GM19035 (cell line): Measurements from ENCODE around the gene HTR4.
A peak's percentile ranks its signal among the peaks of the same experiment; 100 is the strongest.
"Not testable (repeated sequence)": the region's sequence is repeated elsewhere in the genome, so short reads cannot be mapped to it uniquely, and the experiment has no call there.

Source experiments
- ATAC-seq: cut with Tn5 transposase; IDR thresholded peaks from one replicate; pipeline ENCODE4 v1.9.1; 2021; ENCODE audit not compliant: unreplicated experiment

The HTR4 gene

DNA sequence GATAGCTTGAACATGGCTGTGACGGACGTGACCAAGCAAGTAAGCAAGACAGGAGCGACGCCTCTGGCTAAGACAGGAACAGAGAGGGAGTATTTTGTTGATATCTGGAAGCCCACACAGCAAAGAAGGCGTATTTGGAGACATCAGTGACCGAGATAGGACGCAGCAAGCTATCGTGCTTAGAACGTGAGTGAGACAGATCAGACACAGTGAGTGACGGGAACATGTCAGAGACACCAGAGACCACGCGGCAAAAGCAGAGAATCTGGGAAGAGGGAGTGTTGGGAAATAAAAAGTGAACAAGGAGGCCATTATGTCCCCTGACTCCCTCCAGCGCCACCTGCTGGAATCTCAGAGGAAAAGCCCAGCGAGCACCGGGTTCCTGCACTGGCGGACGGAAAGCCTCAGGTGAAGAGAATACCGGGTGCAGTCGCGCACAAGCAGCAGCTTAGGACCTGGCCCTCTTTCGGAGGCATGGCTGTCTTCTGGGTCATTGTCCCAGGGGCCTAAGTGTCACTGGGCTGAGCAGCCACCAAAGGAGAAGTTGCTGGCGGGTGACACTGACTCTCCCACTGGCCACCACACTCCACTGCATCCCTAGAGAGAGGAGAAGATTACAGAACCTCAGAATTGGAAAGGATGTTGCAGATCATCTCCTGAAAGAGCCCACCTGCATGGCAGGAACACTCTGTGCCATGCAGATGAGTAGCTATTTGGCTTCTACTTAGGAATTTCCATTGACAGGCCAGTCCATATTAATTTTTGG lies 171.4 kb downstream of the HTR4 start:
- ATAC-seq = peak; percentile 91

DNA sequence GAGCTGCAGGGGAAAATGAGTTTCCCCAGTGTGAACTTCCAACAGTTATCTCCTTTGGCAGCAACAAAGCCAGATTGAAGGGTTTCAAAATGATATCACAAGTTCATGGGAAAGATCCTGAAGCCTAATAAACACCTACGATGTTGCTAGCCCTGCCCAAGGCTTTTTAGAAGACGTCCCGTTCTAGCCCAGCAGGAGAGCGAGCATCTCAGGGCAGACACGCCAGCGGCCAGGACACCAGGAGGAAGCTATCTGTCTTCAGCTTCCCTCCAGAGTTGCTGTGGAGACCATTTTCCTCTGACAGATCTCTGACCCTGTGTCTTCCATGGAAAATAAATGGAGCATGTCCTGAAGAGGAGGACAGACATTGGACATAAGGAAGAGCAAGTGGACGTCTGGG lies 172.1 kb downstream of the HTR4 start:
- ATAC-seq = no peak

DNA sequence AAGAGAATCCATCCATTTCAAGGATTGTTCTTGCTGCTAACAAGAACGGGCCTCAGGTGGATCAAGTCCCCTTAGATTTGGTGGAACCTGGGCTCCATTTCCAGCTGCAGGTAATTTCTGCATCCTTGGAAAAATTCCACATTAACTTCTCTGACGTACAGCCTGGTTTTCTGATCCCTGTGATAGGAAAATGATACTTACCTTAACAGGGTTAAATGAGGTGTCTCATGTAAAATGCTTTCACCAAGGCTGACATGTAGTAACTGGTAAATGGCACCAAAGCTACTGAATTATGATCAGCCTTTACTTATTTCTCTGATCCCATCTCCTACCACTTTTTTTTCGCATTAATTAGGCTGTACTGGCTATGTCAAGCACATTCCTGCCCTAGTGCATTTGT lies 176.9 kb downstream of the HTR4 start:
- no peak for ATAC-seq

DNA sequence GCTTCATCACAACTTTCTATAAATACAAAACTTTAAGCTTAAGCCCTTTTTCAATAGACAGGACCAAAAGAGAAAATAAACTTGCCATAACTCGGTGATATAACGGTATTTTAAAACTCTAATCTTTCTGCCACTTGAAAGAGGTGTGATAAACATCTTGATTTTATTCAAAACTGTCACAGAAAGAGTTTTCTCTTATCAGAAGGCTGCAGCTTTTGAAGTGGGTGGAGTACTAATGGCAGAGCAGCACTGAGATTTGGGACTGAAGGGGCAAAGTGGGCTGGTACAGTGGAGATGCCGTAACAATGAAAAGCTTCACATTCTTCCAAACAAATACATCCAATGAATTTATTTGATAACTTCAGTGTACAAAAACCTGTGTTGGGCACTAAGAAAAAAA lies 178.0 kb downstream of the HTR4 start:
- no peak for ATAC-seq

DNA sequence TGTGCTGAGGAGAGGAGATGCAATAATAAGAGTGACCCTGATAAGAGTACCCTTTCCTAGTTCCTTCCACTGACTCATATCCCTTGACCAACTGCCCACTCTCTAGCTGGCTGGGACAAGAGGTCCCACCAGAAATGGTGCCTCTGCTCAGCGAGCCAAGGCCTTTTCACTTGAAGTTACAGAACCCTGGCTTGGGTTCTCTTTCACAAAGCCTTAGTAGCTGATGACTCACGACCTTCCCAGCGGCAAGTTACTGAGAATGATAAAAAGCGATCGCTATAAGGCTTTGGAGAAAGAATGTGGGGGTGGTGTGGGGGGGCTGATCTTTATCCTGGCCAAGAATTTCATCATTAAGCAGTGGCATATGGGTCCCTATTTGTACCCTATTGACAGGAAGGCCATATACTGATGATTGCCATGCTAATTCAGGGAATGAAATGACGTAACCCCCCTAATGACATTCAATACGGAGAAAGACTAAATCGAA lies 180.3 kb downstream of the HTR4 start:
- no peak for ATAC-seq

DNA sequence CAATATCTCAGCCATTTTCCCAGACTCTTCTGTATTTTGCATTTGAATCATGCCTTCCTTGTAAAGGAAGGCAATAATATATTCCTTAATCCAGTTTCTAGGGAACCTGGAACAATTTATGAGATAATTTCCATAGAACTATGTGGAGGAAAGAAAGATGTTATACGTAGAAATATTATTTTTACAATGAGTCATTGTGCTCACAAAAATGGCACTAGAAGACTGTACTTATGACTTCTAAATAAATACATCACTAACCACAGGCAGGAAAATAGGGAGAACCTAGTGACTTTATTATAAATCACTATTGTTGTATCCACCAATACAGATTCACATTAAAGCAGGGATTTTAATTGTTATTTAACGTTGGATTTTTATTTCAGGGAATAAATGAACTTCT lies 182.9 kb downstream of the HTR4 start:
- ATAC-seq = no peak

DNA sequence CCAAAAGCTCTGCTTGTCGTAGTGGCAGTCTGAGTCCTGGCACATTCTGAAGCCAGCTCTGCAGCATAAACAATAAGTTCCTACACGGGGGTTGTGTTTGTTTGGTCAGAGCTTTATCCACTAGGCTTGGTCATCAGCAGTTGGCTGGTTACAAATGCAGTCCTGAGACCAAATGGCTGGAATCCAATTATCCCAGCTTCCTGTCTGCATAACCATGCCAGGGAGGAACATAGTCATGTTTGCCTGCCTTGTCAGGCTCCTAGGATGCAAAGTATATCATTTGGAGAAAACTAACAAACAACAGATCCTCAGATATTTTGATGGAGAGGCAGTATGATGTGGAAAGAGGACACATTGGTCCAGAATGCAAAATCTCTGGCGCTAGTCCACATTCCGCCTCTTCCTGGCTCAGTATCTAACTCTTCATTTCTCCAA lies 184.8 kb downstream of the HTR4 start:
- no peak for ATAC-seq

DNA sequence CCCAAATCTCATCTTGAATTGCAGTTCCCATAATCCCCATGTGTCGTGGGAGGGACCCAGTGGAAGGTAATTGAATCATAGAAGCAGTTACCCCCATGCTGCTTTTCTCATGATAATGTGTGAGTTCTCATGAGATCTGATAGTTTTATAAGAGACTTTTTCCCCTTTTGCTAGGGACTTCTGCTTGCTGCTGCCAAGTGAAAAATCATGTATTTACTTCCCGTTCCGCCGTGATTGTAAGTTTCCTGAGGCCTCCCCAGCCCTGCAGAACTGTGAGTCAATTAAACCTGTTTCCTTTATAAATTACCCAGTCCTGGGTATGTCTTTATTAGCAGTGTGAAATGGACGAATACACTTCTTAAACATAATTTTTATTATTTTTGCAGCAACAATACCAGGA lies 185.6 kb downstream of the HTR4 start:
- ATAC-seq = not testable (repeated sequence)

DNA sequence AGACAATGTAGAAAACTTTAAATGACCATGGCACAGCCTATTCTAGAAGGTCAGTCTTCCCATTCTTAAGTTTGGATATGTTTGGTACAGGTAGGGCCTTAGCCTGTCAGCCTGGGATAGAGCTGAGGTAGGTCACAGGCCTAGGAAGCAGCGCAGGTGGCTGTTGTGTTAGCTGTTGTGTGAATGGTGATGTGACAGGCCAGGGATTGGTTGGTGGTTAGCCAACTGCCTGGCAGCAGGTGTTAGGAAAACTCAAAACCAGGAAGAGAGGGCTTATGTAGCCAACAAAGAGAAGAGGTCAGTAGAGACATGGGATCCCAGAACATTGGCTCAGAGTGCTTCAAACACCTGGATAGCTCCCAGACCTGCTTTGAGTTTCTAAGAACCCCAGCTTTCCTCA lies 186.4 kb downstream of the HTR4 start:
- no peak for ATAC-seq

DNA sequence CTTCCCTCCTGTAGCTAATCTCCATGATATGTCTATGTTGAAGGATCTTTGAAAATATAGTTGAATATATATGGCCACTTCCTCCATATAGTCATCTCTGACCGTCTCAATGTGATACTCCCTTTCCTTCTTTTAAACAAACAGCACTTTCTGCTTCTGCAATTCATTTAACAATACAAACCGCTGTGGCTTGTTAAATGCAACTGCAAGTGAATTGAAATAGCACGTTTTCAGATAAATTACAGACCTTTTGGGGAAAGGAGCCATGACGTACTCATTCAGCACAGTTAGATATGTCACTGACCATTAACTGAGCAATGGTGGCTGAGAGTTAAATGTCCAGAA lies 188.1 kb downstream of the HTR4 start:
- no peak for ATAC-seq

DNA sequence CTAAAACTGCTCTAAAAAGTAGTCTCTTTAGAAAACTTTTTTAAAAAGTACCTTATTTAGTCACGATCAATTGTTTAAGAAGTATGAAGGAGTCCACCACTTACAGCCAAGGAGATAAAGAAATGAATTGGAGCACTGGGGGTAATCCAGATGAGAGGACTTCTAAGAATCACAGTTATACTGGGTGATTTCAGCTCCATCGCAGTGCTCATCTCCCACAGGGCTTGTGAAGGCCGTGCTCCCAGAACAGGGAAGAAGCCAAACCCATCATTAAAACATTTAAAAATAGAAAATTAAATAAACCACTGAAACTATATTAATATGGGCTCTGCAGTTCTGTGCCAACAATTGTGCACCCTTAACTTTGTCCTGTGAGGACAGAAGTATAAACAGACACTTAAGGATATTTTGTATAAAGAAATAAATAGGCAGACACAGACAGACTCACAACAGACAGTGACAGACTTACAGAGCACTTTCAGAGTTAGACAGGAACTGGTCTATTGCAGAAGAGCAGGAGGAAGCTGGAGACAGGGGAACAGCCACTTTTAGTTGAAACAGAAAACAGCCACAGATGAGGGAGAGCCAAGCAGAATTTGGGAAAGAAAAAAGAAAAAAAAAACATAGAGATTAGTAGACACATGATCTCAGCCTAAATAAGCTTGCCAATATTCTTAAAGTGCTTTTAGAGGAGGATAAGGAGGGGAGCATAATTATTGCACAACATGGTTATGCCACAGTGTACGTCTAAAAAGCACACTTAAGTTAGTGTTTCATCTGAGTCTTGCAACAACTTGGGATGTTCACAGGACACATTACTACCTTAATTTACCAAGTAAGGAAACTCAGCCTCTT lies 188.7 kb downstream of the HTR4 start:
- ATAC-seq = no peak

DNA sequence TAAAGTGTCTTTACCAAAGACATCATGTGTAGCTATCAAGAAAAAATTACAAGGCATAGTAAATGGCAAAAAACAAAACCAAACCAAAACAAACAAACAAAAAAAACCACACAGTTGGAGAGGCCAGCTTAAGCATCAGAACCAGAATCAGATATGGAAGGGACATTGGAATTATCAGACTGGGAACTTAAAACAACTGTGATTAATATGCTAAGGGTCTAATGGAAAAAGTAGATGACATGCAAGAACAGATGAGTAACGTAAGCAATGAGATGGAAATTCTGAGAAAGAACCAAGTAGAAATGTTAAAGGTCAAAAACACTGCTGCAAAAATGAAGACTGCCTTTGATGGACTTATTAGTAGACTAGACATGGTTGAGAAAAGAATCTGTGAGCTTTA lies 194.7 kb downstream of the HTR4 start:
- no peak for ATAC-seq

DNA sequence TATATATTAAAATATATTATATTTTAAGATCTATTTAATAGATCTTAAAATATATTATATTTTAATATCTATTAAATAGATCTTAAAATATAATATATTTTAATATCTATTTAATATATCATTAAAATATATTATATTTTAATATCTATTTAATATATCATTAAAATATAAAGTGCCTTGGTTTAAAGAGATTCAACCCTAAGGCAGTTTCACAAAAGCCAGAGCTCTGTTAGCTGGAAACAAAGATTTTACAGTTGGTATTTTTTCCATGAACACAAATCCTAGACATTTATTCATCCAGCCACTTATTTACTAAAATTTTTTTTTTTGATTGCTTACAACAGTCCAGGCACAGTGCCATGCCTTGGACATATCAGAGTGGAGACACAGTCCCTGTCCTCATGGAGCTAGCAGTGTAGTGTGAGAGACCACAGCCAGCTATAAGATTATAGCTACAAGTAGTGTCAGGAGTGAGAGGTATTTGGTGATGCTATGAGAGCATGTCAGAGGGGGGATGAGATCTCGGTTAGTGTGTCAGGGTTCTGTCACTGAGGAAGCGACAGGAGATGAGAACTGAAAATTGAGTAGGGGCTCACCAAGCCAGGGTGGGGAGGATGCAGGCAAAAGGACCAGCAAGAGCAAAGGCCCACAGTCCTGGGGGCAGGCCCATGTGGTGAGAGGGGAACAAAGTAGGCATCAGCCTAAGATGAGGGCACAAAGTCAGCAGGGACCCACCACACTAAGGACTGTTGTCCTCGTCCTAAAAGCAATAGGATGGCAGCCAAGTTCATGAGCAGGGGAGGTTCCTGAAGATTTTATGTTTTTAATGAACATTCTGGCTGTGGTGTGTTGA lies 196.1 kb downstream of the HTR4 start:
- ATAC-seq = no peak

DNA sequence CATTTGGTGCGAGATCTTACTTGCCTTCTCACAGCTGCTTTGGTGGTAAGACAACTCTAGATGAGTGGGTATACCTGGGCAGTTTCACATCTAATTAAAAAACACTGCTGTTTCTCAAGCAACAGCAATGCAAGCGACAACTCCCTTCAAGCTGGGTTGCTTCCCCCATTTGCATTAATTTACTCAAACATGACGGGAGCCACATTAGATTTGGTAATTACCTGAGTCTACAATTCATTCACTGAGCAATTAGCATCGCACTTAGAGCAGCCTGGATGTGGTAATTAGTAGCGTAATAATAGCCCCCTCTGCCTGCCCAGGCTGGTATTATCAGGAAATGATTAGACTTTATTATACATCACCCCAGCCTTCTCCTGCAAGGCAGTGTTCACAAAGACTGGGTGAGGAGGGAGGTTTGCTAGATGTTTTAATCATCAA lies 197.1 kb downstream of the HTR4 start:
- peak; percentile 61 for ATAC-seq

DNA sequence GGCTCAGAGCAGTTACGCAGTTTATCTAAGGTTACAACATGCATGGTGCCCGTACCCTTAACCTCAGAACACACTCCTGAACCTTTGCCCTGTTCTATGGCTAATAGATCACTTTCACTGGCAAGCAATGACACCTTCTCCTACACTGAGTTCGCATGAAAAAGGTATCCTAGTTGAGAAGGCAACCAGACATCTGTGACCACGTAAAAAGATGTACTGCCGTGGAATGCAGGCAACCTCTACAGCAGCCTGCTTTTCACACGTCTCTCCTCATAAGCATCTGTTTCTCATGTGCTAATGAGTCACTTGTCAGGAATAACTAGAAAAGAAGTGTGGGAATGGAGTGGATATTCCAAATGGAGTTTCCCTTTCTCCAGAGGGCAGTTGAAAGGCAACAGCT lies 199.1 kb downstream of the HTR4 start:
- no peak for ATAC-seq

DNA sequence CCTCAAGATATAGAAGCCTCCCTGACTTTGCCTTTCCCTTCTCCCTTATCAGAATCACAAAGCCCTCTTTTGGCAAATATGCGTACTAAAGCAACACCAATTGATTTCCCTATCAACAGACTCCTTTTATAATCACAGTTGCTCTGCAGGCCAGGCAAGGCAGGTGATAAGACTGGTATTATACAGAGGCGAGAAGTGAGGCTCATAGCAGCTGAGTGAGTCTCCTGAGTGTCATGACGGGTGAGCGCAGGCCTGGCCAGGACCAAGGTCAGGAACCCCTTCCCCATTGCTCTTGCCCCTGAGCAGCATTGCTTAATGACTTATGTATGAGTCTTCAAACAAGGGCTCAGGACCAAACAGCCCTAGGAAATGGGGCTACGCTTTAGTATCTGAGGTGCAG lies 199.8 kb downstream of the HTR4 start:
- ATAC-seq = no peak

DNA sequence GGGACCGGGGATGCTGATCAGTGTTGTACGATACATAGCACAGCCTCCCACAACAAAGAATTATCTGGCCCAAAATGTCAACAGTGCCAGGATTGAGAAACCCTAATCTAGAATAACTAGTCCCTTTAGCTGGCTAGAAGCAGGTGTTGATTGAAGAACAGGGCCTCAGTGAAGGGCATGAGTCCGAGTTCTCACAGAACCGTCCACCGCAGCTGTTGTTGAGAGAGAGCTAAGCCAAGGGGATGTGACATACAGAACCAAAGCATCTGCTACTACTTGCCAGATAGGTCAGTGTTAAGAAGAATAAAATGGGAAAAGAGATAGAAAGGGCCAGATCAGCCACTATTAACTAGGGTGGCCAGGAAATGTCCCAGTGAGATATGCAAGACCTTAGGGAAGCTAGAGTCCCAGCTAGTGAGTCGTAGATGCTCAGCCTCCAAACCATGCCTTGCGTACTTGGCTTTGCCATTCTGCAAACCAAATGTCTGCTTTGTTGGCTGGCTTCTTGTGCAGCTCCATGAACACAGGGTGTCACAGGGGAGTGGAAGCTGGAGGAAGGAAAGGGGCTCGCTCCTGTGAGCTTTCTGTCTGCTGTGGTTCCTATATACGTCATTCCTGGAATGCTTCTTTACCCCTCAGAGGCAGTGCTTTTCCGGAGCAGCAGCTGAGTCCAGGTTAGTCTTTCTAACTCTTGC lies 201.7 kb downstream of the HTR4 start:
- no peak for ATAC-seq

DNA sequence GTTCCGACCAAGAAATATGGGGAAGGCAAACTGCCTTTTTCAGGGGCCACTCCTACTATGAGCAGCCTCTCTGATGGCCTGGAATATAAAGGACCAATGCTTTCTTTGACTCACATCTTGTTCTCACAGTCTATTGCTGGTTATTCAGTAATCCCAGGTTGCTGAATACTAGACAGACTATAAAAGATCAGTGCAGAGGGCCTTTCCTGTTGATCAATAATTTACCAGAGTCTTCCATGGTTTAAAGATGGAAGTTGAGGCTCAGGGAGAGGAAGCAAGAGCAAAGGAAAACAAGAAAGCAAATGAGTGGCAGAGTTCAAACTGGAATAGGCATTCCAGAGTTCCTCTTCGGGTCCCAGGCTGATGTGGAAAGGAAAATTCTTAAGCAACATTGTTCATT lies 207.7 kb downstream of the HTR4 start:
- no peak for ATAC-seq

DNA sequence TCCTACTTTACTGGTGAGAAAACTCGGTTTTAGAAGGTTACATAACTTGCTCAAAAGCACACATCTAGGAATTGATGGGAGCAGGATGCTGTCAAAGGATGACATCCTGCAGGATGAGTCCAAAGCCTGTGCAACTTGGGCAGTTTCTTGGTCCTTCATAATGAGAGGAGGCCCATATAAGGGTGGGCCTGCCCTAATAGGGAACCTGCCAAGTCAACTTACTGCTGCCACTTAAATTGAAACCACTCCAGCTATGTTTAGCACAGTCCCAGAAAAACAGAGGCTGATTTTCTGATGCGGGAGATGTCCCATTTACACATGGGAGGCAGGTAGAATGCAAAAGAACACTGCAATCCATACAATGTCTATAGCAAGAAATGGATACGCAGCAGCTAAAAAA lies 208.7 kb downstream of the HTR4 start:
- no peak for ATAC-seq

DNA sequence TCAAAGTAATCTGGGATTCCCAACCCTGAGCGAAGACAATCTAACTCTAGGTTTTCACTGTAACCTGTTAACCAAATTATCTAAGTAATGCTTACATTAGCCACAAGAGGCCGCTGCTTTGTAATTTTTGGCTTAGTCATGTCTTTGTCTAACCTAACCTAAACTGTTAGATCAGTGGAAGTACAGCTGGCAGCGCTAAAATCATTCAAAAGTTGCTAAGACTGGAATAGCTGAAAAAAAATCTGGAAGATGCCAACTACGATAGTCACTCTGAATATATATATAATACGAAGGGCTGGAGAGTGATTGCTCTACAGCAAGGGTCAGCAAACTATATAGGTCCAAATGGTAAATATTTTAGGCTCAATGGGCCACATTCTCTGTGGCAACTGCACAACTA lies 210.3 kb downstream of the HTR4 start:
- ATAC-seq = peak; percentile 83

DNA sequence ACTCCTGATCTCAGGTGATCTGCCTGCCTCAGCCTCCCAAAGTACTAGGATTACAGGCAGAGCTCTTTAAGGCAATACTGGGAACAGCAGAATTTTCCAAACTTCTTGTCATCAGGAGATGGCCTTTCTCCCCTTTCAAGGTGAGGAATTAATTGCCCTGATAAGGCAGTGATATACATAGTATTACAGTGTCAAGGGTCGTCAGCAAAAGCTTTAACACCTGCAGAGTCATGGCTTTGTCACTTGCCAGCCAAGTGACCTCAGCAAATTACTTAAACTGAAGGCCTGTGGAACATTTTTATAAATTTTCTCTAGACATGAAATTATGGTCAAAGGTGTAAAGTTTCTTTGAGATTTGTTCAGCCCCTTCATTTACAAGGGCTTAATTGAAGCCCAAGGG lies 211.1 kb downstream of the HTR4 start:
- ATAC-seq = no peak
